Hematopoietic multipotent progenitor cell treated with erythropoietin and hydrocortisone succinate and interleukin-3 and kit ligand, for 6 days (in vitro differentiated cells): Measurements from ENCODE around the gene GSTK1.
"Not testable (repeated sequence)": the region's sequence is repeated elsewhere in the genome, so short reads cannot be mapped to it uniquely, and the experiment has no call there.

Experiments used
- DNase-seq: peaks from one replicate; pipeline ENCODE4 v3.0.0-alpha.2; 2015

The GSTK1 gene

DNA sequence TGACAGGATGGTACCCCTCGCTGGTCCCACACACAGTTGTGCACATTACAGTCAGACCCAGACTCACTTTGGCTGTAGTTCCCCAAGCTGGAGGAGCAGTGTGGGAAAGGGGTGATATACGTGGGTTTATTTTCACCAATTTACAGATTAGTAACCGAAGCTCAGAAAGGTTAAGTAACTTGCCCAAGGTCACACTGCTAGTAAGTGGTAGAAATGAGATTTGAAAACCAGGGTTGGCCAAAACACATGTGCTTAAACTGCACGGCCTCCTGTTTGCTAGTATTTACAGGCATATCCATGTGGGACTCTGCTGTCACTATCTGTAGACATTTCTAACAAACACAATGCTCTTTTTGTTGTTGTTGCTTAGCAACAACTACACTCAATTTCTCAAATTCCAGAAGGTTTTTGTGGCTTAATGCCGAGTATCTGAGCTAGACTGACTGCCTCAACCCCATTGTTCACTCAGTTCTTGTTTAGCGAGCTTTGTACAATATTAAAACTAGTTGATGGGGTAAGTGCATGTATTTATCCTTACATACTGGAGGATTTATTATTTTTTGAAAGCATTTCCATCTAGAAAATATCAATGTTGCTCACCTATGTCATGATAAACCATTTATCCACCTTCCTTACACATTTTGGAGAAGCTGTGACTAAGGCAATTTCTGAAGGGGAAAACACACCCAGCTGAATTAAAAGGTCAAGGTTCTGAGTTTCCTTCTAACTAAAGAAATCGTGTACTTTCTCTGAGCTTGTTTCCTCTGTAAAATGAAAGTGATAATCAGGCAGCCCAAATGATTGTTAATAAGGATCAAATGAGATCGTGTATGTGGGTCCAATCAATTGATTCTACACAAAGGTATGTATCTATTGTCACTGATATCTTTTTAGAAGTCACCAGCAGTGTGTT is 16.2 kb downstream of the GSTK1 start:
- DNase-seq = no peak

DNA sequence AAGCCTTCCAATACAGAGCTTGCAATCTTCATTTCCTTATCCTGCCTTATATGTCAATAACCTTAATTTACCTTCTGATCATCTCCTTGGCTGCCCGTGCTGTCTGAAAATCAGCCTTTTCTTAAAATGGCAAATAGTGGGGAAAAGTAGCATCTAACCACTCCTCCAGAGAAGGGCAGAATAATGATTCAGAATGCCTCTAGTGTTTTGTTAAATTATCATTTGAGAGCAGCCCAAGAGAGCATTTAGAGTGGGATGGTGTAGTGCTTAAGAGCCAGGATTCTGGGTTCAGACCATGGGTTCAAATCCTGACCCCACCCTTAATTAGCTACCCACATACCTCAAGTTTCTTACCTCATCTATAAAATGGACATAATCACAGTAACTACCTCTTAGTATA is 16.9 kb downstream of the GSTK1 start:
- DNase-seq = no peak

DNA sequence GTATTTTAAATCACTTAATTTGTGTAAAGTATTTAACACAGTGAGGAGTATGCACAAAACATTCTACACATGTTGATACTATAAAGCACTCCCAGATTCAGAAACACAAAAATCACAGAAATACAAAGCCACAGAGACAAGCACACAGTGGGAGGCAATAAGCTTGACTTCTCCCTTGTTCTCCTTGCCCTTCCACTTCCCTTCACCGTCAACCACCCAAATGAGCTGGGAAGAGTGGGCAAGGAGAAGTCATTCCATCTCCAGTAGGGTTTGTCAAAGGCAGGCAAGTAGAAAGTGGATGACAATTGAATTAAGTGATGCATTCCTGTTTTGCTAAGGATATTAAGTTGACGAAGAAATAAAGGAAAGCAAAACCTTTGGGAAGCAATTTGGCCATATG is 17.3 kb downstream of the GSTK1 start:
- no peak for DNase-seq

DNA sequence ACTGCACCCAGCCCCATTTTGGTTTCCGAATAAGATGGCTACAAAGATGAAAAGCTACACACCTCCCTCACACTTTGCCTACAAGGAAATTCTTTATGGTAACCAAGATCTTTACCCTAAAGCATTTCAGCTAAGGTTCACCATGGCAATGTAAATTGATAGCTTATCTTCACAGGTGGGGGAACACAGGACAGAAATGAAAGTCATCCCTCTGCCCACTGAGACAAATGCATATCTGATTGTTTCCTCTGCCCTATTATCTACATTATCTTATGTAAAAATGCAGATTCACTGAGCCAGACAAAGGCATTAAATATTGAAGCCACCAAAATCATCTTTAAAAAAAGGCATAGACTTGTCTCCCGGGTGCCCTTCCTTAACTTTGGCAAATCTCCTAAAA is 18.3 kb downstream of the GSTK1 start:
- no peak for DNase-seq

DNA sequence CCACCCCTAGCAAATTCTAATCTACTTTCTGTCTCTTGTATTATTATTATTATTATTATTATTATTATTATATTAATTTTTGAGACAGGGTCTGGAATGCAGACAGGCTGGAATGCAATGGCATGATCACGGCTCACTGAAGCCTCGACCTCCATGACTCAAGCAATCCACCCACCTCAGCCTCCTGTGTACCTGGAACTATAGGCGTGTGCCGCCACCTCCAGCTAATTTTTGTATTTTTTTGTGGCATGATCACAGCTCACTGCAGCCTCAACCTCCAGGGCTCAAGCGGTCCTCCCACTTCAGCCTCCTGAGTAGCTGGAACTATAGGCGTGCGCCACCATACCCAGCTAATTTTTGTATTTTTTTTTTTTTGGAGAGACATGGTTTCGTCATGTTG is 18.9 kb downstream of the GSTK1 start:
- no peak for DNase-seq

DNA sequence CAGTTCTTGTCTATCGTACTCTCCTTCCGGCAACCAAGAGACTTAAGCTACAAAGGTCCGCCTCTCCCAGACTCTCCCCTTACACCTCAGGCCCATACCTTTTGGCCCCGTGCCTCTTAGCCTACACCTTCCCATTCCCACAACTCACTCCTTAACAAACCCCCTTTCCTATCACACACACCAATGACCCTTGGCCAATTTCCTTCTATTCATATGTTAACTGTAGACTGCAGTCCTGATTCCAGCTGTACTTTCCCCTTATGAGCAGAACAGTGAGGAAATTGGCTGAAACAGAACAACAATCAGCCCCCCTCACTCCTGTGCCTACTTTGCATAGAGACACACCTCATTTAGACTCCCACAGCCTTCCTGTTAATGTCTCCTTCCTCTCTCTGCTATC is 20.1 kb downstream of the GSTK1 start:
- DNase-seq = no peak

DNA sequence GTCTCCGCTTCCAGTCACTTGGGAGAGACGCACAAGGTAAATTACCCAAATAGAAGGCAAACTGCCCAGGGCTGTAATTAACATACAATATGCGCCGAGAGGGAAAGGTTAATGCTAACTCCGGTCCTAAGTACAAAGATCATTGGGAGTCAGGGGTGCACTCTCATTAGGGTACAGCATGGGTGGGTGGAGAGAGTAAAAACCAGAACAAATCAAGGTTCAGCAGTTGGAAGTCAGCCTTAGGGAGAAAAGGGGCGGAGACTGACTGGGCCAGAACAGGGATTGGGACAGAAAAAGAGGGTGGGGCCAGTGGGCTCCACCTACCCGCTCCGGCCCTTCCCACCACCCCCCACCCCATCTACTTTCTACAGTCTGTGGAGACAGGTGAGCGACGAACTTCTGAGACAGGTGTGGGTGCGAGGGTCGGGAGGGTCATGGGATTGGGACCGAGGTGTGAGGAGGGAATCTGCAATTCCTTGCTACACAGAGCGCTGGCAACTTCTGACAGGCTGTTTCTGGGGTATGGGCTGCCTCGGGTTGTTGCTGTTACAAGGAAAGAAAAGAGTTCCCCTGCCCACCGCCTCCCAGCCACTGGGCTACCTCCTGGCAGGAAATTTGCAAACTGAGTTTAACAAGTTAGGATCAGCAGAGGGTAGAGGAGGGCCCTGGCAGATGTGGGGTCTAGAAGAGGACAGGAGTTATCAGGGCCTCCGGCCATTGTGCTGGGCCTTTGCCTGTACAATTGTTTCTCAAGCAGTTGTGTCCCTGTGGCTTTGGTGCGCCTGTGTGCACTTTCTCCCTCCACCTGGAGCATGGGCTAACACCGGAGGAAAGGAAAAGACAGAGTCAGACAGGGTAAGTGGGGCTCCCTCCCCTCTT is 21.6 kb downstream of the GSTK1 start, which contains the start of gene TMEM139:
Gene TMEM139, plus strand, starts transcription at position 368 of the 879 bp plus-strand sequence. CDS start 1,000 bp downstream, outside the sequence.
- no peak for DNase-seq

DNA sequence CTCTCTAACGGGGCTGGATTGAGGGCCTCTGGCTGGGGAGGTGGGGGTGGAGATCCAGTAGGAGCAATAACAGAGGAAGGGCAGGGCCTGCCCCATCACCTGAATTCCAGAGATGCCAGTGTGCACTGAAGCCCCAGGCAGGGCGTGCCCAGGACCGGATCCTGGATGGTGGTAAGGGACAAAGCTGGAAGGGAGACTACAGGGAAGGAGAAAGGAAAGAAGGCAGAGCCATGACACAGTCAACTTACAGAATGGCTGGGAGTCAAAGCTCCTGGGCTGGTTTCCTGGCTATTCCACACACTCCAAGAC is 22.2 kb downstream of the GSTK1 start:
- DNase-seq = no peak

DNA sequence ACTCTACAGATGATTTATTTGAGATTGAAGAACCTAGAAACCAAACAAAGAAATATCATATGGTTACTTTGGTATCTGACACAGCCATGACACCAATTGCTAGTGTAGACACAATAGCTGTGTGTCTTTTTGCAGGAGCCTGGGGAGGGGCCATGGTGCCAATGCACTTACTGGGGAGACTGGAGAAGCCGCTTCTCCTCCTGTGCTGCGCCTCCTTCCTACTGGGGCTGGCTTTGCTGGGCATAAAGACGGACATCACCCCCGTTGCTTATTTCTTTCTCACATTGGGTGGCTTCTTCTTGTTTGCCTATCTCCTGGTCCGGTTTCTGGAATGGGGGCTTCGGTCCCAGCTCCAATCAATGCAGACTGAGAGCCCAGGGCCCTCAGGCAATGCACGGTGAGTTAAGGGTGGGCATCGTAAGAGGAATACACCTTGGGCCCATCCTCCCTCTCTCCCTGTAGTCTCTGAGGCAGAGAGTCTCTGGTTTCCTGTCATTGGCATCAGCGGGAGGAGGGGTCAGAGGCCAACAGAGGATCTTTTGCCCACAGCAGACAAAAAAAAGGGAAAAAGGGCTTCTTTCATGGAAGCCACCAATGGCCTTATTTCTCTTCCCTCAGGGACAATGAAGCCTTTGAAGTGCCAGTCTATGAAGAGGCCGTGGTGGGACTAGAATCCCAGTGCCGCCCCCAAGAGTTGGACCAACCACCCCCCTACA is 22.7 kb downstream of the GSTK1 start:
- DNase-seq = no peak

DNA sequence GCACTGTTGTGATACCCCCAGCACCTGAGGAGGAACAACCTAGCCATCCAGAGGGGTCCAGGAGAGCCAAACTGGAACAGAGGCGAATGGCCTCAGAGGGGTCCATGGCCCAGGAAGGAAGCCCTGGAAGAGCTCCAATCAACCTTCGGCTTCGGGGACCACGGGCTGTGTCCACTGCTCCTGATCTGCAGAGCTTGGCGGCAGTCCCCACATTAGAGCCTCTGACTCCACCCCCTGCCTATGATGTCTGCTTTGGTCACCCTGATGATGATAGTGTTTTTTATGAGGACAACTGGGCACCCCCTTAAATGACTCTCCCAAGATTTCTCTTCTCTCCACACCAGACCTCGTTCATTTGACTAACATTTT is 23.3 kb downstream of the GSTK1 start:
- DNase-seq = no peak

DNA sequence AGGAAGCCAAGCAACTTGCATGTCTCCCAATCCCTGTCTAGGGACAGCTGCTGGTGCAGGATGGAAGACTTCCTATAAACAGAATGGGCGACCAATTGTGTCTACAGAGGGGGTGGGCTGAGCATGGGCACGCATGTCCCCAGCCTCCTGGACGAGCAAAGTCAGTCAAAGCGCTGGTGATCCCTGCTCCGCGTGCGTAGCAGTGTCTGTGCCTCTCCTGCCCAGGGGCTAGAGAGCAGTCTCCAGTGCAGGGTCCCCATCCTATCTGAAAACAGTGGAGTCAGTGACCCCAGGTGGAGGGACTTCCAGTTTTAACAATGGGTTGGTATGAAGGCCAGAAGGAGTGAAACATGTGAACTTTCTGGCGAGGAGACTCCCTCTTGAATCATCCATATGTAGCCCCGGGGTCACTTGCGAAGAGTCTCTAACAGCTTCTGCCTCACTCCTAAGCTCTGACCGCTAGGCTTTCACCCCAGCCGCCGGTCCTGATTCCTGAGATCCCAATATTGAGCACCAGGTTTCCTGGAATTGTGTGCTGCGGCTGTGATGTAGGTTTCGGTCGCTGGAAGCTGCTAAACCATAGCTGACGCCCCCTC is 24.2 kb downstream of the GSTK1 start:
- DNase-seq = no peak

DNA sequence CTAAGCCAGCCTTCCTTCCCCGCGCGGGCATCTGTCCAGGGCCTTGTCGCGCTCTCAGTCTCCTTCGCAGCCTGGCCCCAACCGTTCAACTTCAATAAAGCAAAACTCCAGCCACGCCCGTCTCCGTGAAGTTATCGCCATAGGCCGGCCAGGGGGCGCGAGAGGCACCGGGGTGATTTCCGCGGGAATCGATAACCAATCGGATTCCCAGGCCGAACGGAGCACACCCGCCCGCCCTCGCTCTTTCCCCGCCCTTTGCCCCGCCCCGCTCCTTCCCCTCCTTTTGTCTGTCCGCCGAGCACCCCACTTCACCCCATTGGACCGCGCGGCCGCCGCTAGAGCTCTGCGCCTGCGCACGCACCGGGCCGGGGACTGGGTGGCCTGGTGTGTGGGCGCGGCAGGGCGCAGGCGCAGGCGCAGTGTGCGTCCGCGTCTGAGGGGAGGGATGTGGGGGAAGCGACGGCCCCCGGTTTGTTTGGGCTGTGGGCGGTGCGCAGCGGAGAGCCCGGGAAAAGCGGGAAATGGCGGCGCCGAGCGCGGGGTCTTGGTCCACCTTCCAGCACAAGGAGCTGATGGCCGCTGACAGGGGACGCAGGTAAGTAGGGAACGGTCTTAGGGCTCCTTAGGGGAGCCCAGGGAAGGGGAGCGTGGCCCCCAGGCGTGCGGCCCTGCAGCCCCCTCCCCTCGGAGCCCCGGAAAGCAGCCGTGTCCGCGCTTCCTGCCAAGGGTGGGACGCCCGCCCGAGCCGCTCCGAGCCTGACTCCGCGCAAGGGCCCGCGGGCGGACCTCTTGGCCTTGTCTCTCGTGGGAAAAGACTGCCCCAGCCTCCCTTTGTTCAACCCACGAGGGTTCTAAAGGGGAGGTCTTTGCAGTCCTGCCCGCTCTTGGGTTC is 24.9 kb downstream of the GSTK1 start, which contains the start of gene CASP2:
Gene CASP2, plus strand, starts transcription at position 417 of the 892 bp plus-strand sequence. Its CDS starts 105 bp downstream, at position 522.
- peak; percentile 98 for DNase-seq

DNA sequence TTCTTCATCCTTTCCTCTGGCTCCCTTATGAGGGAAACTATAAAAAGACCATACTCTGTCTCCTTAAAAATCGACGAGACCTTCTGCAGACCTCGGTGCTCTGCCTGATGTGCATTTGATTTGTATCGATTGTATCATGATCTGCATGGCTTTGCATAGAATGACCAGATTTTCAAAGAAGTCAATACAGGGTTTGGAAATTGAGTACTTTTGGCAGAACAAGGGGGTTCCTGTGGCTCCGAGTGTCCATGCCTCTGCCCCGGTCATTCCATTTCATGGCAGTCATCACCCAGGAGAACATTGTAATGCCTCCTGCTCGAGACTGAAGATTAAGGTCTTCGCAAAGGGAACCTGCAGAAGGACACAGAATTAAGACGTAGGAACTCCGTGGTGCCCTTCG is 25.6 kb downstream of the GSTK1 start:
- DNase-seq = no peak

DNA sequence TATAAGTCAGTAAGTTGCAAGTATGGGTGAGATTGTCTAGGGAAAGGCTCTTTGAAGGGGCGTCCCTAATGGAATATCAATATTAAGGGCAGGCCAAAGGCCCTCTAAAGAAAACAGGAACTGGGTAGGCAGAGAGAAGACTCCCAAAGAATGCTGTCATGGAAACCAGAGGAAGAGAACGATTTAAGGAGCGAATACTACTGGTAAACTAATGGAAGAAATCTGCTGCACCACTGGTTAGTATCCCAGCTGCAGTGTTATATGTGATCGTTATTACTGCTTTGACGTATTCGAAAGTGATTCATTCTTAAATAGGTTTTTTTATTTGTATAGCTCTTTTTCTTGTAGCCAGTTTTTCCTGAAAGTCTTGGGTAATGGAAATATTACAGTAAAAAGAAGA is 26.2 kb downstream of the GSTK1 start:
- DNase-seq = peak; percentile 39

DNA sequence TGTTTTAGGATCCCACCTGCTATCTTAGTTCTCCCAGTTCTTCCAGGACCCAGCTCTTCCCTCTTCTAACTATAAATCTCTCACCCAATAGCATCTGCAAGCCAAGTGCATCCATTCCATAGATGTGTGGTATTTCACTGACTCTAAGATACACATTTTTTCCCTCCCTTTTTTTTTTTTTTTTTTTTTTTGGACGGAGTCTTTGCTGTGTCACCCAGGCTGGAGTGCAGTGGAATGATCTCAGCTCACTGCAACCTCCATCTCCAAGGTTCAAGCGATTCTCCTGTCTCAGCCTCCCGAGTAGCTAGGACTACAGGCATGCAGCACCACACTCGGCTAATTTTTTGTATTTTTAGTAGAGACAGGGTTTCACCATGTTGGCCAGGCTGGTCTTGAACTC is 26.6 kb downstream of the GSTK1 start:
- DNase-seq = not testable (repeated sequence)

DNA sequence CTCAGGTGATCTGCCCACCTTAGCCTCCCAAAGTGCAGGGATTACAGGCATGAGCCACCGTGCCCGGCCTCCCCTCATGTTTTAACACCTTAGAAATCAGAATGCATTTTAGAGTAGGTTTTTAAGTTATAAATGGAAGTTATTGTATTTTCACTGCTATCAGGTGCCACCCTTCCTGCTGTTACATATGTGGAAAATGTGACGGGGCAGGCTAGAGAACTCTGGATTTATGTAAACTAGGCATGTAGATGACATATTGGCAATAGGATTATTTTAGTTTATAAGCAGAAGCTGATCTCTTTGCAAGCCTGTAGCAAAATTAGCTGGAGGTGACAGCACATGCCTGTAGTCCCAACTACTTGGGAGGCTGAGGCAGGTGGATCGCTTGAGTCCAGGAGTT is 27.1 kb downstream of the GSTK1 start:
- no peak for DNase-seq

DNA sequence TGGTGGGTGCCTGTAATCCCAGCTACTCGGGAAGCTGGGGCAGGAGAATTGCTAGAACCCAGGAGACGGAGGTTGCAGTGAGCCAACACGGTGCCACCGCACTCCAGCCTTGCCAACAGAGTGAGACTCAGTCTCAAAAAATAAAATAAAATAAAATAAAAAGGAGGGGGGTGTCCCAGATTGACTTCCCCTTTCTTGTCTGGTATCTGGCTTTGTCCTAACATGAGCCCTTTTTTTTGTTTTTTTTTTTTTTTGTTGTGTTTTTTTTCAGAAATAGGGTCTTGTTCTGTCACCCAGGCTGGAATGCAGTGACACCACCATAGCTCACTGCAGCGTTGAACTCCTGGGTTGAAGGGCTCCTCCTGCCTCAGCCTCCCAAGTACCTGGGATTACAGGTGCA is 29.6 kb downstream of the GSTK1 start:
- no peak for DNase-seq

DNA sequence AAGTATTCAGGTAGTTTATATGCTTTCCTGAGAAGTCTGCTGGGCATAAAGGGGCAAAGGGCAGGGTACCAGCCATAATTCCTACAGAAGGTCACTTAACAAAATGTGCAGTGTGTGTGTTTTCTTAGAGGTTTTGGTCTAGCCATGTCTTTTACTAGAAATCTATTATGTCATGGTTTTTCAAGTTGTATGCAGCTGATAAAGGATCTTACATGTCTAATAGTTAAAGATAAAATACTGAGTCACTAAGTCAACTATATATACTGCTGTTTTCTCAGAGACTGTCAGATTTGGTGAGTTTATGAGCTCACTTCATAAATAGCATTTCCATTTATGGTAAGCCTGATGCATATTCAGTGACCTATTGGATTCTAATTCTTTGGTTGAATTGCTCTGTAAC is 32.6 kb downstream of the GSTK1 start:
- DNase-seq = peak; percentile 32

DNA sequence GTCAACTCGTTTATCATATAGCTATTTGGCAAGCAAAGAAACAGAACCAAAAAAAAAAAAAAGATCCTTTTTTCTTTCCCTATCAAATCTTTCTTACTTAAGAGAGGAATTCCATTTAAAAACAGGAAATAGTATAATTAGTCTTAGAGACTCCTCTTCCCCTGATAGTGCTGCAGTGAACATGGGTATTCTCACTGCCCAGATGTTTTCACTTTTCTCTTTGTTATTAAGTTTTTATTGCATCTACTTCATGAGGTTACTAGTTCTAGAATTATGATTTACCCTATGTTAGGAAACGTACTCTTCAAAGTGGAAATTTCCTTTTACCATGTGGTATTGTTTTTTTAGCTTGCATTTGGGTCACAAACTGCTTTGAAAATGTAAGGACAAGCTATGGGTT is 33.4 kb downstream of the GSTK1 start:
- DNase-seq = no peak

DNA sequence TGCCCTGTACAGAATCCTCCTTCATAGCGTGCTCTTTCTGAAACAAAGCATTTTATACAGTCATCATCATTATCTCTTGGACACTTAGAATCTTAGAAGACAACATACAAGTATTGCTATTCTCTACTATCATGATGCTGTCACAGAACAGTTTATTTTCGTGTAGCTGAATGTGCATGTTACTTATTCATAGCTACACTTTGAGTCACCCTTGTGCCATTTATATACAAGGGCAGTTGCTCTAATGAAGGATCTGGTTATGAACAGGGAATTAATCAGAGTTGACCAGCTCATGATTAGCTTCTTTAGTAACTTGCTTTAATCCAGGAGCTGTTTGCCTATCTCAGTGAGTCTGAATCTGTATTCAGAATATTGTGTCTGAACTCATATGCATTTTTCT is 36.1 kb downstream of the GSTK1 start:
- DNase-seq = no peak

DNA sequence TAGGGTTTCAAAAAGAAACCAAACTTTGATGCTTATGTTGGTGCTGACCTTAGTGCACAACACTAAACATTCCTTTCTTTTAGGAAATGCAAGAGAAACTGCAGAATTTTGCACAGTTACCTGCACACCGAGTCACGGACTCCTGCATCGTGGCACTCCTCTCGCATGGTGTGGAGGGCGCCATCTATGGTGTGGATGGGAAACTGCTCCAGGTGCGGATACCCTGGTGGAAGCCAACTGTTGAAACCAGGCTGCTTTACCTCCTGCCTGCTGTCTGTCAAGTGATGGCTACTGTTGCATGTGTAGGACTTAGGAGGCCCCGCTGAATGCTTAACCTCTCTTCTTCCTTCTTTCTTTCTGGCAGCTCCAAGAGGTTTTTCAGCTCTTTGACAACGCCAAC is 36.6 kb downstream of the GSTK1 start:
- DNase-seq = peak; percentile 69
